SU-DHL-6 (cell line): Measurements from ENCODE around the gene CPPED1.

Source experiments
- H2AFZ ChIP-seq: fragments of 200-600 bp; sonication (generic); 2 replicates; pipeline ENCODE4 v1.6.1; 2014; ENCODE audit warnings: low read depth, mild to moderate bottlenecking, moderate library complexity, mixed read lengths, antibody characterized with exemption, low read length; ENCODE audit not compliant: severe bottlenecking
- H3F3A ChIP-seq: fragments of 200-600 bp; shearing (Covaris generic); 2 replicates; pipeline ENCODE4 v1.6.0; 2016; ENCODE audit warnings: antibody characterized with exemption, mild to moderate bottlenecking; ENCODE audit not compliant: insufficient read depth
- H3K27ac ChIP-seq: fragments of 200-600 bp; sonication (generic); 2 replicates; pipeline ENCODE4 v1.5.1; 2016; ENCODE audit warnings: low read depth, mild to moderate bottlenecking, low read length, moderate library complexity, mixed read lengths
- H3K27me3 ChIP-seq: fragments of 200-600 bp; sonication (generic), shearing (Covaris generic); 2 replicates; pipeline ENCODE4 v1.6.0; 2014; ENCODE audit warnings: mild to moderate bottlenecking, low read length
- H3K36me3 ChIP-seq: fragments of 200-600 bp; sonication (generic); 2 replicates; pipeline ENCODE4 v1.6.1; 2014; ENCODE audit warnings: mild to moderate bottlenecking, low read length, mixed read lengths
- H3K4me2 ChIP-seq: fragments of 300-600, 200-600 bp; shearing (Covaris generic), sonication (generic); 2 replicates; pipeline ENCODE4 v1.6.0; 2014; ENCODE audit warnings: low read length, low read depth, mild to moderate bottlenecking; ENCODE audit not compliant: poor library complexity, severe bottlenecking
- H3K4me3 ChIP-seq: fragments of 200-600 bp; sonication (generic); 2 replicates; pipeline ENCODE4 v1.5.1; 2014; ENCODE audit warnings: antibody characterized with exemption, low read length, mild to moderate bottlenecking, mixed read lengths; ENCODE audit not compliant: insufficient read depth, poor library complexity, severe bottlenecking
- H3K79me2 ChIP-seq: fragments of 200-600 bp; sonication (generic); 2 replicates; pipeline ENCODE4 v1.6.1; 2014; ENCODE audit warnings: mild to moderate bottlenecking, low read length, moderate library complexity; ENCODE audit not compliant: insufficient read depth
- H3K9ac ChIP-seq: fragments of 200-600 bp; sonication (generic); 2 replicates; pipeline ENCODE4 v1.7.0; 2014; ENCODE audit warnings: mild to moderate bottlenecking, low read length
- H3K9me2 ChIP-seq: fragments of 200-600 bp; sonication (generic); replicated peaks from 2 replicates; pipeline ENCODE4 v1.6.1; 2014; ENCODE audit warnings: low read length; ENCODE audit not compliant: insufficient read depth
- H3K9me3 ChIP-seq: fragments of 200-600 bp; sonication (generic); 2 replicates; pipeline ENCODE4 v1.6.1; 2014; ENCODE audit warnings: low read length, mixed read lengths; ENCODE audit not compliant: insufficient read depth
- H4K20me1 ChIP-seq: fragments of 200-600 bp; sonication (generic); 2 replicates; pipeline ENCODE4 v1.6.1; 2014; ENCODE audit warnings: low read depth, mild to moderate bottlenecking, antibody characterized with exemption, low read length, moderate library complexity, mixed read lengths
- CTCF ChIP-seq: fragments of 200-600 bp; sonication (generic); IDR thresholded peaks from one replicate; pipeline ENCODE4 v1.5.1; 2017; ENCODE audit warnings: antibody characterized with exemption, mild to moderate bottlenecking, low read length, moderate library complexity; ENCODE audit not compliant: insufficient read depth, poor library complexity, severe bottlenecking
- EZH2phosphoT487 ChIP-seq: fragments of 200-600 bp; sonication (generic), shearing (Covaris generic); conservative IDR thresholded peaks from 2 replicates; pipeline ENCODE4 v1.6.1; 2018; ENCODE audit warnings: mild to moderate bottlenecking, antibody characterized with exemption, low read length, moderate library complexity, mixed read lengths

The CPPED1 gene

GRCh38 chr16:12773221-12773620, 30.5 kb downstream of the CPPED1 start:
- Histone ChIP-seq H3K4me3 (no peak overlapping the region), H3K4me2 (no peak overlapping the region), H3K9me2 (no peaks in the 10 kb centered on the region), H3K79me2 (no peaks in the 10 kb centered on the region), H3F3A (no peaks in the 10 kb centered on the region), H4K20me1 (no peaks in the 10 kb centered on the region), H3K27me3 (no peaks in the 10 kb centered on the region), H3K27ac (no peak overlapping the region), H2AFZ (no peak overlapping the region), H3K9ac (no peak overlapping the region), H3K36me3 (no peaks in the 10 kb centered on the region), H3K9me3 (no peaks in the 10 kb centered on the region)
- TF ChIP-seq EZH2phosphoT487 (no peak), CTCF (no peak)

DNA sequence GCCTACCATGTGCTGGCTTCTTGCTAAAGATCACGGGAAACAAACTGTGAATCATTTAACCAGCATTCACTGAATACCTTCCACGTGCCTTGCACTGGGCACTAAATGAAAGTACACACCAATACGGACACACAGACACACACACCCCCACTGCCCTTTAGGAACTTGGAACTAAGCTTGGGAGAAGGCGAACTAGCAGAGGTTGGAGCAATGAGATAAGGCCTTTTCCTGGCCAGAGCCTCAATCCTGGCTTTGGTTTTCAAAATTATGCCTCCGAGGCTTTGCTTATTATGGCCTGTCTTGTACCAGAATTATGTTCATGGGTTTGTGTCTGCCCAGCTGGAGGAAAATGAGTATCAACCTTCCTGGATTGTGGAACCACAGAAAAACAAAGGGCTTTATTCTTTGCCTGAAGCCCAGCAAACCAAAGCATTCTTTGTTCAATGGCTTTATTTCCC, 32.3 kb downstream of the CPPED1 start:
- no peak overlapping the region for H2AFZ ChIP-seq
- no peaks in the 10 kb centered on the region for H3F3A ChIP-seq
- no peak overlapping the region for H3K4me2 ChIP-seq

GRCh38 chr16:12769525-12769924, 34.2 kb downstream of the CPPED1 start:
- H3K9ac ChIP-seq: no peak overlapping the region
- H2AFZ ChIP-seq: no peak overlapping the region
- no peaks in the 10 kb centered on the region for H3K27me3 ChIP-seq
- TF ChIP-seq CTCF (no peak), EZH2phosphoT487 (no peak)
- no peak overlapping the region for H3K4me3 ChIP-seq
- H3K27ac ChIP-seq: no peak overlapping the region
- no peaks in the 10 kb centered on the region for H3K9me2 ChIP-seq
- H3K9me3 ChIP-seq: no peaks in the 10 kb centered on the region
- H3F3A ChIP-seq: no peaks in the 10 kb centered on the region
- H3K36me3 ChIP-seq: no peaks in the 10 kb centered on the region
- no peaks in the 10 kb centered on the region for H4K20me1 ChIP-seq
- H3K79me2 ChIP-seq: no peaks in the 10 kb centered on the region
- H3K4me2 ChIP-seq: no peak overlapping the region

More for the DNA sequence above, 32.3 kb downstream of the CPPED1 start:
- Histone ChIP-seq H3K9ac (no peak overlapping the region), H3K27me3 (no peaks in the 10 kb centered on the region), H3K36me3 (no peaks in the 10 kb centered on the region), H4K20me1 (no peaks in the 10 kb centered on the region), H3K4me3 (no peak overlapping the region), H3K9me2 (no peaks in the 10 kb centered on the region), H3K9me3 (no peaks in the 10 kb centered on the region), H3K79me2 (no peaks in the 10 kb centered on the region), H3K27ac (no peak overlapping the region)
- TF ChIP-seq CTCF (no peak), EZH2phosphoT487 (no peak)

GRCh38 chr16:12767897-12768296, 35.8 kb downstream of the CPPED1 start:
- H3K9me2 ChIP-seq: no peaks in the 10 kb centered on the region
- H3K9me3 ChIP-seq: no peaks in the 10 kb centered on the region
- no peaks in the 10 kb centered on the region for H3K36me3 ChIP-seq
- TF ChIP-seq EZH2phosphoT487 (no peak), CTCF (no peak)
- no peak overlapping the region for H3K4me2 ChIP-seq
- H3K79me2 ChIP-seq: no peaks in the 10 kb centered on the region
- no peaks in the 10 kb centered on the region for H4K20me1 ChIP-seq
- H3K4me3 ChIP-seq: no peak overlapping the region
- no peaks in the 10 kb centered on the region for H3K27me3 ChIP-seq
- no peak overlapping the region for H3K9ac ChIP-seq
- no peak overlapping the region for H2AFZ ChIP-seq
- no peak overlapping the region for H3K27ac ChIP-seq
- H3F3A ChIP-seq: no peaks in the 10 kb centered on the region
